IMR-90 (cell line): ENCODE data around the gene GPC6. TPM values are rescaled to one million over a fixed set of nuclear protein-coding genes. Genes with fewer than 3 reads are reported as not detected.

Experiments used
- ATAC-seq: fragments of 200-7000 bp; cut with Tn5 transposase; 2 replicates; pipeline ENCODE4 v1.9.1; 2020; ENCODE audit warnings: low read depth, mild to moderate bottlenecking, moderate library complexity
- BruUV-seq: library from RNA; stranded (reverse); fragments of 400-500 nt; replicated peaks from 2 replicates; lab custom pipeline; 2021; lab: Mats Ljungman, UMichigan
- CTCF ChIA-PET: fragments of 300-600 bp; formaldehyde crosslinking; extraction: SDS; loops from one replicate; lab custom pipeline; 2021; ENCODE audit warnings: antibody characterized with exemption; lab: Yijun Ruan, JAX
- POLR2A ChIA-PET: fragments of 300-600 bp; sonication (Branson Sonifier 250); formaldehyde crosslinking; loops from one replicate; lab custom pipeline; 2022; ENCODE audit warnings: antibody characterized with exemption; ENCODE audit not compliant: unreplicated experiment; lab: Charles Lee
- DNase-seq: peaks from one replicate; pipeline ENCODE4 v3.0.0; 2013
- H2AFZ ChIP-seq: replicated peaks from 2 replicates; pipeline ENCODE3; 2013; ENCODE audit warnings: low read length, mild to moderate bottlenecking; ENCODE audit not compliant: poor library complexity
- H2AK5ac ChIP-seq: 2 replicates; pipeline ENCODE4 v1.6.1; 2013; ENCODE audit warnings: low read depth, low read length, inconsistent platforms
- H2AK9ac ChIP-seq: replicated peaks from 2 replicates; pipeline ENCODE3; 2013; ENCODE audit warnings: mild to moderate bottlenecking, low read depth, low read length, moderate library complexity; ENCODE audit not compliant: poor library complexity
- H2BK120ac ChIP-seq: 2 replicates; pipeline ENCODE4 v1.6.1; 2013; ENCODE audit warnings: low read depth, low read length, inconsistent platforms
- H2BK15ac ChIP-seq: 3 replicates; pipeline ENCODE4 v1.6.1; 2013; ENCODE audit warnings: low read depth, low read length, inconsistent platforms
- H2BK20ac ChIP-seq: 2 replicates; pipeline ENCODE4 v1.6.1; 2013; ENCODE audit warnings: low read depth, mild to moderate bottlenecking, inconsistent platforms, low read length, moderate library complexity
- H2BK5ac ChIP-seq: 2 replicates; pipeline ENCODE4 v1.6.1; 2013; ENCODE audit warnings: mild to moderate bottlenecking, low read depth, low read length, inconsistent platforms; ENCODE audit not compliant: poor library complexity, severe bottlenecking
- H3K14ac ChIP-seq: replicated peaks from 2 replicates; pipeline ENCODE4 v1.6.1; 2013; ENCODE audit warnings: low read depth, low read length, inconsistent platforms
- H3K18ac ChIP-seq: 2 replicates; pipeline ENCODE4 v1.6.1; 2013; ENCODE audit warnings: low read depth, low read length, control low read depth
- H3K23ac ChIP-seq: 2 replicates; pipeline ENCODE4 v1.6.1; 2013; ENCODE audit warnings: low read depth, low read length, inconsistent platforms
- H3K27ac ChIP-seq: 2 replicates; pipeline ENCODE4 v1.5.1; 2013; ENCODE audit warnings: mild to moderate bottlenecking, control low read depth, low read length; ENCODE audit not compliant: insufficient read depth
- H3K27me3 ChIP-seq: 2 replicates; pipeline ENCODE4 v1.6.1; 2013; ENCODE audit warnings: low read length; ENCODE audit not compliant: control insufficient read depth, insufficient read depth
- H3K36me3 ChIP-seq: 2 replicates; pipeline ENCODE4 v1.6.1; 2013; ENCODE audit warnings: low read length, mixed read lengths; ENCODE audit not compliant: control insufficient read depth, insufficient read depth
- H3K4ac ChIP-seq: 2 replicates; pipeline ENCODE4 v1.6.1; 2013; ENCODE audit warnings: low read depth, low read length, inconsistent platforms
- H3K4me1 ChIP-seq: 2 replicates; pipeline ENCODE4 v1.6.1; 2013; ENCODE audit warnings: low read length, mixed read lengths; ENCODE audit not compliant: control insufficient read depth, insufficient read depth
- H3K4me2 ChIP-seq: 2 replicates; pipeline ENCODE4 v1.6.1; 2013; ENCODE audit warnings: low read depth, mild to moderate bottlenecking, control low read depth, low read length, moderate library complexity
- H3K4me3 ChIP-seq: 2 replicates; pipeline ENCODE4 v1.5.1; 2013; ENCODE audit warnings: low read depth, mild to moderate bottlenecking, control low read depth, low read length, moderate library complexity; ENCODE audit not compliant: insufficient read depth
- H3K56ac ChIP-seq: 2 replicates; pipeline ENCODE4 v1.6.1; 2013; ENCODE audit warnings: low read length, inconsistent platforms; ENCODE audit not compliant: insufficient read depth; ENCODE audit errors: extremely low read depth
- H3K79me1 ChIP-seq, 2 experiments: 2 replicates each; pipeline ENCODE4 v1.6.1; 2013; ENCODE audit warnings: low read length in 2 of 2, inconsistent platforms in 1 of 2, low read depth in 1 of 2
- H3K9ac ChIP-seq: 2 replicates; pipeline ENCODE4 v1.6.1; 2013; ENCODE audit warnings: low read depth, low read length, control low read depth
- H3K9me1 ChIP-seq: 2 replicates; pipeline ENCODE4 v1.6.1; 2013; ENCODE audit warnings: low read length, inconsistent platforms; ENCODE audit not compliant: insufficient read depth
- H3K9me3 ChIP-seq: 2 replicates; pipeline ENCODE4 v1.6.1; 2013; ENCODE audit warnings: low read length; ENCODE audit not compliant: control insufficient read depth, insufficient read depth
- H4K20me1 ChIP-seq: 2 replicates; pipeline ENCODE4 v1.6.1; 2013; ENCODE audit warnings: low read length, inconsistent platforms; ENCODE audit not compliant: insufficient read depth
- H4K5ac ChIP-seq: 2 replicates; pipeline ENCODE4 v1.6.1; 2013; ENCODE audit warnings: mild to moderate bottlenecking, low read depth, low read length, control low read depth
- H4K8ac ChIP-seq, 2 experiments: 2 replicates each; pipeline ENCODE4 v1.6.1; 2013; ENCODE audit warnings: low read depth in 2 of 2, low read length in 2 of 2, control low read depth in 1 of 2, inconsistent platforms in 1 of 2
- H4K91ac ChIP-seq: 2 replicates; pipeline ENCODE4 v1.6.1; 2013; ENCODE audit warnings: low read depth, low read length, inconsistent platforms; ENCODE audit not compliant: insufficient read depth
- FOS ChIP-seq: fragments of 150-350 bp; IDR thresholded peaks from 2 replicates; pipeline ENCODE4 v1.6.1; 2016; ENCODE audit warnings: low read depth, low read length
- MXI1 ChIP-seq: IDR thresholded peaks from 2 replicates; pipeline ENCODE4 v1.6.1; 2012; ENCODE audit warnings: low read depth, mild to moderate bottlenecking, low read length, moderate library complexity, borderline replicate concordance
- RAD21 ChIP-seq: IDR thresholded peaks from 2 replicates; pipeline ENCODE4 v1.6.1; 2012; ENCODE audit warnings: low read length, improper control_type of control experiment
- dilution Hi-C: fragments of 300-500 bp; cut with HindIII; formaldehyde crosslinking; loops from one replicate; pipeline ENCODE4 v1.14.3; 2018; ENCODE audit warnings: low sequenced_read_pairs; ENCODE audit not compliant: unreplicated experiment
- in situ Hi-C: fragments of 300-500 bp; cut with MboI; formaldehyde crosslinking; loops from 3 replicates; pipeline ENCODE4 v1.14.3; 2019; ENCODE audit warnings: low sequenced_read_pairs, inconsistent platforms, mixed read lengths
- intact Hi-C: fragments of 100-400 bp; cut with micrococcal nuclease; formaldehyde crosslinking; loops from 2 replicates; pipeline ENCODE4 v1.10.0; 2022
- polyA plus RNA-seq, 3 experiments: library from polyadenylated mRNA; depleted of rRNA; stranded (reverse); fragments of >200 nt; gene quantifications; 2 replicates each; pipeline ENCODE4 v1.2.3, GENCODE V29; 2012; ENCODE audit warnings: low replicate concordance in 1 of 3
- total RNA-seq: library from RNA; depleted of rRNA; stranded (reverse); fragments of >200 nt; gene quantifications from 2 replicates; pipeline ENCODE4 v1.2.3, GENCODE V29; 2012
- TF ChIP-seq, protein P1 (sequence below): fragments of 150-350 bp; IDR thresholded peaks from 2 replicates; pipeline ENCODE4 v1.6.1; 2017; ENCODE audit warnings: mild to moderate bottlenecking, antibody characterized with exemption, low read length, low read depth

Gene GPC6
- total and polyA plus RNA-seq, 2 of the 4 experiments (the other 2 are of a cell fraction): 14.9 to 39.4 TPM

DNA sequence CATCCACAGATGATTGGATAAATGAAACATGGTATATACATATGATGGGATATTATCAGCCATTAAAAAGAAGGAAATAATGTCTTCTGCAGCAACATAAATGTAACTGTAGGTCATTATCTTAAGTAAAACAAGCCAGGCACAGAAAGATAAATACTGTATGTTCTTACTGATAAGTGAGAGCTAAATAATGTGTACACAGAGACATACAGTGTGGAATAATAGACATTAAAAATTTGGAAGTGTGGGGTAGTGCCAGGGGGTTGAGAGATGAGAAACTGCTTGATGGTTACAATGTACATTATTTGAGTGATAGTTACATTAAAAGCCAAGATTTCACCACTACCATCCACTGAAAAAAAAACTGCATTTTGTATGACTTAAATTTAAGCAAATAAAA, 26.0 kb upstream of the GPC6 start:
- no peak overlapping the region for H2AK5ac ChIP-seq
- no peak overlapping the region for H3K56ac ChIP-seq
- CTCF ChIA-PET: no interaction called here
- H4K20me1 ChIP-seq: no peaks in the 10 kb centered on the region
- no peak overlapping the region for H4K8ac ChIP-seq
- H3K9ac ChIP-seq: no peak overlapping the region
- DNase-seq: no peak
- no peak overlapping the region for H2BK120ac ChIP-seq
- no peaks in the 10 kb centered on the region for H3K79me1 ChIP-seq
- no peak overlapping the region for H2BK5ac ChIP-seq
- BruUV-seq: no TSS peak
- no peak overlapping the region for H2BK15ac ChIP-seq
- no peak overlapping the region for H4K5ac ChIP-seq
- no peak overlapping the region for H2BK20ac ChIP-seq
- no peaks in the 10 kb centered on the region for H3K4me1 ChIP-seq
- no peak overlapping the region for H3K4ac ChIP-seq
- no peak overlapping the region for H3K23ac ChIP-seq
- POLR2A ChIA-PET: no interaction called here
- dilution Hi-C loops: no loop called here
- in situ Hi-C loops: no loop called here
- no peak overlapping the region for H3K27ac ChIP-seq
- H3K14ac ChIP-seq: no peak overlapping the region
- H3K27me3 ChIP-seq: no peaks in the 10 kb centered on the region
- no peaks in the 10 kb centered on the region for H3K36me3 ChIP-seq
- intact Hi-C loops: no loop called here
- H3K9me3 ChIP-seq: no peaks in the 10 kb centered on the region
- no peak for ATAC-seq
- no peak overlapping the region for H2AK9ac ChIP-seq
- H3K4me2 ChIP-seq: no peak overlapping the region
- TF ChIP-seq RAD21: no peak
- no peak for TF ChIP-seq MXI1
- no peak for TF ChIP-seq FOS
- TF ChIP-seq, protein P1, sequence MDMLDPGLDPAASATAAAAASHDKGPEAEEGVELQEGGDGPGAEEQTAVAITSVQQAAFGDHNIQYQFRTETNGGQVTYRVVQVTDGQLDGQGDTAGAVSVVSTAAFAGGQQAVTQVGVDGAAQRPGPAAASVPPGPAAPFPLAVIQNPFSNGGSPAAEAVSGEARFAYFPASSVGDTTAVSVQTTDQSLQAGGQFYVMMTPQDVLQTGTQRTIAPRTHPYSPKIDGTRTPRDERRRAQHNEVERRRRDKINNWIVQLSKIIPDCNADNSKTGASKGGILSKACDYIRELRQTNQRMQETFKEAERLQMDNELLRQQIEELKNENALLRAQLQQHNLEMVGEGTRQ: no peak
- no peaks in the 10 kb centered on the region for H3K9me1 ChIP-seq
- H2AFZ ChIP-seq: no peak overlapping the region
- H3K18ac ChIP-seq: no peak overlapping the region
- H4K91ac ChIP-seq: no peak overlapping the region
- no peak overlapping the region for H3K4me3 ChIP-seq
